Right lobe of liver (tissue), 6 donors: ENCODE data around the gene BSND. TPM values are rescaled to one million over a fixed set of nuclear protein-coding genes. Genes with fewer than 3 reads are reported as not detected.

Experiments
- ATAC-seq, 4 donors: fragments of 200-7000 bp; cut with Tn5 transposase; one replicate each; pipeline ENCODE4 v1.9.1; 2020; ENCODE audit warnings: mild to moderate bottlenecking in 4 of 4, moderate library complexity in 4 of 4
- DNase-seq, 3 donors: peaks; one replicate each; pipeline ENCODE4 v3.0.0-alpha.2; 2020
- H3K27ac ChIP-seq, 3 donors: fragments of 200-600 bp; one replicate each; pipeline ENCODE4 v1.8.0; 2022
- H3K27me3 ChIP-seq, 2 donors: fragments of 200-600 bp; one replicate each; pipeline ENCODE4 v1.8.0; 2022
- H3K36me3 ChIP-seq, 4 donors: fragments of 200-600 bp; sonication (generic) in 1 of 4; one replicate each; pipeline versions ENCODE4 v1.5.1 to v1.8.0; 2017 to 2022; ENCODE audit warnings: control low read depth in 1 of 4
- H3K4me1 ChIP-seq, 4 donors: fragments of 200-600 bp; sonication (generic) in 1 of 4; one replicate each; pipeline versions ENCODE4 v1.5.1 to v1.8.0; 2017 to 2022; ENCODE audit warnings: control low read depth in 1 of 4
- H3K4me3 ChIP-seq, 3 donors: fragments of 200-600 bp; one replicate each; pipeline ENCODE4 v1.8.0; 2022
- H3K9me3 ChIP-seq, 4 donors: fragments of 200-600 bp; sonication (generic) in 1 of 4; one replicate each; pipeline versions ENCODE4 v1.5.1 to v1.8.0; 2017 to 2022; ENCODE audit warnings: control low read depth in 1 of 4
- POLR2A ChIP-seq: fragments of 450-650 bp; IDR thresholded peaks from one replicate; pipeline ENCODE4 v1.6.1; 2017; ENCODE audit warnings: antibody characterized with exemption, mild to moderate bottlenecking
- WGBS: methylation state at CpG from one replicate; pipeline ENCODE4 v1.1.6; 2018; ENCODE audit warnings: low coverage, low lambda C conversion rate; ENCODE audit not compliant: insufficient coverage; ENCODE audit errors: missing lambda C conversion rate; 5-methylcytosine and 5-hydroxymethylcytosine counted together
- intact Hi-C, 2 donors: fragments of 100-400 bp; cut with DNase I; formaldehyde crosslinking; loops; one replicate each; pipeline versions ENCODE4 v1.11.2 to v1.14.1; 2022
- total RNA-seq, 6 experiments: library from RNA; depleted of rRNA in 2 of 6; stranded (reverse); fragments of >200 nt in 2 of 6; fragmentation: NEBNext Ultra II Directional in 3 of 6; extraction: Animal tissue kit (Norgen Biotek cat#: 25700) in 3 of 6; gene quantifications; one replicate each; pipeline versions ENCODE4 v1.1.0 to v1.2.4, GENCODE V29; 2016 to 2023
- TF ChIP-seq, protein P1 (sequence below), 4 donors: fragments of 200-600 bp in 3 of 4; fragments of 450-650 bp in 1 of 4; IDR thresholded peaks; one replicate each; pipeline versions ENCODE4 v1.5.1 to v1.8.0; 2016 to 2022; ENCODE audit warnings: antibody characterized with exemption in 4 of 4, mild to moderate bottlenecking in 2 of 4
- donor health status: DM: no; HTN: yes; CAD: no.
- donor health status: DM: no; HTN: no; CAD: no.
- donor health status: DM: no; HTN: no; CAD: no.
- donor health status: DM: no; HTN: yes; CAD: no.
- donor health status: DM: no; HTN: yes; CAD: no.

BSND gene
- total RNA-seq, 6 experiments from 2014 or later = not detected

DNA sequence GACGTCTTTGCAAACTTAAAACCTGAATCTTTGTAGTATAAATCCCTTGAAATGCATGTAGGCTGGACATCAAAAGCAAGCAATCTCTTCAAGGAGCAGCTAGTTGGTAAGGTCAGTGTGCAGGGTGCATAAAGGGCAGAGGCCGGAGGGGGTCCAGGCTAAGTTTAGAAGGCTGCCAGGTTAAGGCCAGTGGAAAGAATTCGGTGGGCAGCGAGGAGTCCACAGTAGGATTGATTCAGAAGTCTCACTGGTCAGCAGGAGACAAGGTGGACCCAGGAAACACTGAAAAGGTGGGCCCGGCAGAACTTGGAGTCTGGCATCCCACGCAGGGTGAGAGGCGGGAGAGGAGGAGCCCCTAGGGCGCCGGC lies 40.2 kb downstream of the BSND start:
- H3K27me3 ChIP-seq = no peaks in the 10 kb centered on the region
- no peaks in the 10 kb centered on the region for H3K9me3 ChIP-seq
- H3K4me3 ChIP-seq = peak overlapping the region in 2 of 3 donors; percentile 70 to 72
- TF ChIP-seq, protein P1, sequence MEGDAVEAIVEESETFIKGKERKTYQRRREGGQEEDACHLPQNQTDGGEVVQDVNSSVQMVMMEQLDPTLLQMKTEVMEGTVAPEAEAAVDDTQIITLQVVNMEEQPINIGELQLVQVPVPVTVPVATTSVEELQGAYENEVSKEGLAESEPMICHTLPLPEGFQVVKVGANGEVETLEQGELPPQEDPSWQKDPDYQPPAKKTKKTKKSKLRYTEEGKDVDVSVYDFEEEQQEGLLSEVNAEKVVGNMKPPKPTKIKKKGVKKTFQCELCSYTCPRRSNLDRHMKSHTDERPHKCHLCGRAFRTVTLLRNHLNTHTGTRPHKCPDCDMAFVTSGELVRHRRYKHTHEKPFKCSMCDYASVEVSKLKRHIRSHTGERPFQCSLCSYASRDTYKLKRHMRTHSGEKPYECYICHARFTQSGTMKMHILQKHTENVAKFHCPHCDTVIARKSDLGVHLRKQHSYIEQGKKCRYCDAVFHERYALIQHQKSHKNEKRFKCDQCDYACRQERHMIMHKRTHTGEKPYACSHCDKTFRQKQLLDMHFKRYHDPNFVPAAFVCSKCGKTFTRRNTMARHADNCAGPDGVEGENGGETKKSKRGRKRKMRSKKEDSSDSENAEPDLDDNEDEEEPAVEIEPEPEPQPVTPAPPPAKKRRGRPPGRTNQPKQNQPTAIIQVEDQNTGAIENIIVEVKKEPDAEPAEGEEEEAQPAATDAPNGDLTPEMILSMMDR (IDR thresholded peaks at IDR 0.05) = no peak
- no peak for TF ChIP-seq POLR2A
- intact Hi-C loops = no loop called here
- DNase-seq = no peak
- peaks cover 0 to 66% (median 28%) of the 10 kb centered on the region in 4 donors for H3K4me1 ChIP-seq
- 12% methylated on average over 6 of the region's 9 CpGs for WGBS
- peak overlapping the region; percentile 33 to 88 (median 88) for H3K27ac ChIP-seq
- no peak for ATAC-seq
- peaks cover 0 to 8% (median 1%) of the 10 kb centered on the region in 4 donors for H3K36me3 ChIP-seq

DNA sequence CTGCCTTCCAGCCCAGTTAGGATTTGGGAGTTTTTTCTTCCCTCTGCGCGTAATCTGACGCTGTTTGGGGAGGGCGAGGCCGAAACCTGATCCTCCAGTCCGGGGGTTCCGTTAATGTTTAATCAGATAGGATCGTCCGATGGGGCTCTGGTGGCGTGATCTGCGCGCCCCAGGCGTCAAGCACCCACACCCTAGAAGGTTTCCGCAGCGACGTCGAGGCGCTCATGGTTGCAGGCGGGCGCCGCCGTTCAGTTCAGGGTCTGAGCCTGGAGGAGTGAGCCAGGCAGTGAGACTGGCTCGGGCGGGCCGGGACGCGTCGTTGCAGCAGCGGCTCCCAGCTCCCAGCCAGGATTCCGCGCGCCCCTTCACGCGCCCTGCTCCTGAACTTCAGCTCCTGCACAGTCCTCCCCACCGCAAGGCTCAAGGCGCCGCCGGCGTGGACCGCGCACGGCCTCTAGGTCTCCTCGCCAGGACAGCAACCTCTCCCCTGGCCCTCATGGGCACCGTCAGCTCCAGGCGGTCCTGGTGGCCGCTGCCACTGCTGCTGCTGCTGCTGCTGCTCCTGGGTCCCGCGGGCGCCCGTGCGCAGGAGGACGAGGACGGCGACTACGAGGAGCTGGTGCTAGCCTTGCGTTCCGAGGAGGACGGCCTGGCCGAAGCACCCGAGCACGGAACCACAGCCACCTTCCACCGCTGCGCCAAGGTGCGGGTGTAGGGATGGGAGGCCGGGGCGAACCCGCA lies 40.8 kb downstream of the BSND start, which contains the start of gene PCSK9:
PCSK9 (plus strand) TSS at position 207 of the 741 bp plus-strand sequence; CDS start at position 497, 290 bp downstream.
- TF ChIP-seq, protein P1 (IDR thresholded peaks at IDR 0.05) = no peak
- TF ChIP-seq POLR2A = peak; percentile 81
- peaks cover 0 to 66% (median 31%) of the 10 kb centered on the region in 4 donors for H3K4me1 ChIP-seq
- ATAC-seq (peak; percentile 72 to 88 (median 84)), DNase-seq (peak; percentile 83 to 92 (median 91))
- H3K36me3 ChIP-seq = peaks cover 0 to 14% (median 4%) of the 10 kb centered on the region in 4 donors
- H3K27ac ChIP-seq = peak within 1 kb of the TSS; percentile 63 to 88 (median 88)
- H3K9me3 ChIP-seq = no peaks in the 10 kb centered on the region
- WGBS = 2% methylated on average over 24 of the region's 67 CpGs
- intact Hi-C loops = no loop called here
- H3K4me3 ChIP-seq = peak within 1 kb of the TSS; percentile 53 to 72 (median 70)
- no peaks in the 10 kb centered on the region for H3K27me3 ChIP-seq

DNA sequence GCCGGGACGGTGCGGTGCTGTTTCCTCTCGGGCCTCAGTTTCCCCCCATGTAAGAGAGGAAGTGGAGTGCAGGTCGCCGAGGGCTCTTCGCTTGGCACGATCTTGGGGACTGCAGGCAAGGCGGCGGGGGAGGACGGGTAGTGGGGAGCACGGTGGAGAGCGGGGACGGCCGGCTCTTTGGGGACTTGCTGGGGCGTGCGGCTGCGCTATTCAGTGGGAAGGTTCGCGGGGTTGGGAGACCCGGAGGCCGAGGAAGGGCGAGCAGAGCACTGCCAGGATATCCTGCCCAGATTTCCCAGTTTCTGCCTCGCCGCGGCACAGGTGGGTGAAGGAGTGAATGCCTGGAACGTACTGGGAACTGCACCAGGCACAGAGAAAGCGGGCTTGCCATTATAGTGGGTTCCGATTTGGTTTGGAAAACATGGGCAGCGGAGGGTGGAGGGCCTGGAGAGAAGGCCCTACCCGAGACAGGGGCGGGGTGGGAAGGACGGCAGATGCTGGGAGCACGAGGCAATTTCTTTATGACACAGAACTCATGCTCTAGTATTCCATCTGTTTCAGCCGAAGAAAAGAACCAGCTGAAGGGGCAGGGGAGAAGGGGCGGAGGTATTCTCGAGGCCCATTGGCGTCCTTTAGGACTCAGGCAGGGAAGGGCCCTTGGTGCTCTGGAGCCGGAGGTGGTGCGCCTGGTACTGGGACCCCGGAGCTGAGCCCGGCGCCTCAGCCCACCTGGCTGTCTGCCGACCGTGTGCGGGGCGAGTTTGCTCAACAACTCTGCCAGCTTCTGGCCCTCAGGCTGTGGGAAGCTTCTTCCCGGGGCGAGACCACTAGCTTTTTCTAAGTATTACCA lies 41.6 kb downstream of the BSND start:
- TF ChIP-seq POLR2A = no peak
- TF ChIP-seq, protein P1 (IDR thresholded peaks at IDR 0.05) = no peak
- peak overlapping the region; percentile 53 to 72 (median 70) for H3K4me3 ChIP-seq
- intact Hi-C loops = no loop called here
- peak overlapping the region; percentile 63 to 88 (median 88) for H3K27ac ChIP-seq
- 2% methylated on average over 13 of the region's 49 CpGs for WGBS
- H3K9me3 ChIP-seq = no peaks in the 10 kb centered on the region
- peak; percentile 6 to 19 (median 14) for ATAC-seq
- no peaks in the 10 kb centered on the region for H3K27me3 ChIP-seq
- H3K4me1 ChIP-seq = peaks cover 0 to 66% (median 26%) of the 10 kb centered on the region in 4 donors
- H3K36me3 ChIP-seq = peaks cover 0 to 21% (median 7%) of the 10 kb centered on the region in 4 donors
- peak in 1 of 3 donors; percentile 57 for DNase-seq

DNA sequence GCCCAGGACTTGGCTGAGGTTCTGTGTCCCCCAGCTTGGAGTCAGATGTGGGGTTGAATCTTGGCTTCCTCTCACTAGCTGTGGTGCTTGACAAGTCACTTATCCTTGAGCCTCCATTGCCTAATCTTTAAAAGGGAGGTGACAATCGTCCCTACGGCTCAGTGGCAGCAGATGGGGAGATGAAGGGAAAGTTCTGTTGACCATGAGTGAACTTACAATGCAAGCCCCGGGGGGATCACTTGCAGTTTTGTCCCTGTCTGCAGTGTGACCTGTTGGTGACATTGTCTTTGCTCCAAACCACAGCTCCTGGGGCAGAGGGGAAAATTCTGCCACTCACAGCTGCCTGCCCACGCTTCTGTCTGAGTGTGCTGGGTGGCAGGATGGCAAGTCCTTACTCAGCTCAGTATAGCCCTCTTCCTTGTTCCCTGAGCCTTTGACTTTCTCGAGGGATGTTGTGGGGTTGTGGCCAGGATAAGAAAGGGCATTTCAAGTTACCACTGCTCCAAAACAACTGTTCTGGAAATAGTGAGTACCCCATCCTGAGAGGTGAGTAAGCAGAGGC lies 42.3 kb downstream of the BSND start:
- TF ChIP-seq, protein P1 (IDR thresholded peaks at IDR 0.05) = no peak
- TF ChIP-seq POLR2A = no peak
- intact Hi-C loops = no loop called here
- Histone ChIP-seq H3K9me3 (no peaks in the 10 kb centered on the region), H3K27me3 (no peaks in the 10 kb centered on the region), H3K4me1 (peaks cover 0 to 61% (median 24%) of the 10 kb centered on the region in 4 donors), H3K4me3 (peak overlapping the region; percentile 53 to 72 (median 70)), H3K36me3 (peaks cover 0 to 29% (median 9%) of the 10 kb centered on the region in 4 donors), H3K27ac (peak overlapping the region; percentile 63 to 88 (median 88))
- DNase-seq (peak in 1 of 3 donors; percentile 46), ATAC-seq (peak in 1 of 4 donors; percentile 7)
- WGBS = no CpG with 5 or more reads among the region's 5 CpGs
